Measurements from ENCODE around the gene ADCY3.

The ADCY3 gene

DNA sequence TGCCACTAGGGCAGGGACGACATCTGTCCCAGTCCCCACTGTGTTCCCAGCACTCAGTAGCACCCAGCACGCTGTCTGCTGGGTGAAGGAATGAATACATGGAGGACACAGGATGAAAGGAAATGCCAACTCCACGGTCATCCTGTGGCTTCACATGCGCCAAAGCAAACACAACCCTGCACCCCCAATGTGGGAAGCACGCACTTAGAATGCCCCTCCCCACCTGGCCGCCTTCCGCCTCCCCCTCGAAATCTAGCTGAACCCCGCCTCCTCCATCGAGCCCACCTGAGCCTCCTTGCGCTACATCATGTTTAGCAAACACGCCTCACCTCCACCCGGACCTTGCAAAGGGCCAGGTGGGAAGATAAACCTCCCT is 33.9 kb downstream of the ADCY3 start:
- no peak for TF ChIP-seq EZH2 (IDR thresholded peaks at IDR 0.05; ENCODE audit: borderline replicate concordance, low read depth, low read length, severe bottlenecking)
- TF ChIP-seq, protein P1, sequence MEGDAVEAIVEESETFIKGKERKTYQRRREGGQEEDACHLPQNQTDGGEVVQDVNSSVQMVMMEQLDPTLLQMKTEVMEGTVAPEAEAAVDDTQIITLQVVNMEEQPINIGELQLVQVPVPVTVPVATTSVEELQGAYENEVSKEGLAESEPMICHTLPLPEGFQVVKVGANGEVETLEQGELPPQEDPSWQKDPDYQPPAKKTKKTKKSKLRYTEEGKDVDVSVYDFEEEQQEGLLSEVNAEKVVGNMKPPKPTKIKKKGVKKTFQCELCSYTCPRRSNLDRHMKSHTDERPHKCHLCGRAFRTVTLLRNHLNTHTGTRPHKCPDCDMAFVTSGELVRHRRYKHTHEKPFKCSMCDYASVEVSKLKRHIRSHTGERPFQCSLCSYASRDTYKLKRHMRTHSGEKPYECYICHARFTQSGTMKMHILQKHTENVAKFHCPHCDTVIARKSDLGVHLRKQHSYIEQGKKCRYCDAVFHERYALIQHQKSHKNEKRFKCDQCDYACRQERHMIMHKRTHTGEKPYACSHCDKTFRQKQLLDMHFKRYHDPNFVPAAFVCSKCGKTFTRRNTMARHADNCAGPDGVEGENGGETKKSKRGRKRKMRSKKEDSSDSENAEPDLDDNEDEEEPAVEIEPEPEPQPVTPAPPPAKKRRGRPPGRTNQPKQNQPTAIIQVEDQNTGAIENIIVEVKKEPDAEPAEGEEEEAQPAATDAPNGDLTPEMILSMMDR (IDR thresholded peaks at IDR 0.05; ENCODE audit: borderline replicate concordance, extremely low read depth, low read length, poor library complexity, severe bottlenecking): no peak
- H4K20me1 ChIP-seq (ENCODE audit: insufficient read depth, low read length): peaks cover 16% of the 10 kb centered on the region; the same call in 1 of the 2 replicates
- peaks cover 26% of the 10 kb centered on the region; the same call in 1 of the 2 replicates for H3K36me3 ChIP-seq (ENCODE audit: insufficient read depth, low read length)
- ATAC-seq (ENCODE audit: insufficient read depth, low read depth) (no peak), DNase-seq (no peak)
- no peak overlapping the region for H3K4me3 ChIP-seq (ENCODE audit: low read depth in 1 of 2, low read length in 2 of 2)
- H3K9ac ChIP-seq (ENCODE audit: low read depth, low read length): no peak overlapping the region
- H3K9me3 ChIP-seq (ENCODE audit: insufficient read depth, low read length, severe bottlenecking): no peaks in the 10 kb centered on the region
- no peaks in the 10 kb centered on the region for H3K4me1 ChIP-seq (ENCODE audit: insufficient read depth, low read length)
- H3K27ac ChIP-seq (ENCODE audit: low read length): no peak overlapping the region
- peaks cover 24% of the 10 kb centered on the region for H3K79me2 ChIP-seq (ENCODE audit: insufficient read depth, low read length)
- no peaks in the 10 kb centered on the region for H3K27me3 ChIP-seq (ENCODE audit: insufficient read depth, low read length, poor library complexity)
- H3K4me2 ChIP-seq (ENCODE audit: insufficient read depth, low read length): no peak overlapping the region
- no peak overlapping the region for H2AFZ ChIP-seq (ENCODE audit: low read depth, low read length)

GRCh38 chr2:24885221-24886125 is 34.6 kb downstream of the ADCY3 start:
- no peak overlapping the region for H3K27ac ChIP-seq (ENCODE audit: low read length)

DNA sequence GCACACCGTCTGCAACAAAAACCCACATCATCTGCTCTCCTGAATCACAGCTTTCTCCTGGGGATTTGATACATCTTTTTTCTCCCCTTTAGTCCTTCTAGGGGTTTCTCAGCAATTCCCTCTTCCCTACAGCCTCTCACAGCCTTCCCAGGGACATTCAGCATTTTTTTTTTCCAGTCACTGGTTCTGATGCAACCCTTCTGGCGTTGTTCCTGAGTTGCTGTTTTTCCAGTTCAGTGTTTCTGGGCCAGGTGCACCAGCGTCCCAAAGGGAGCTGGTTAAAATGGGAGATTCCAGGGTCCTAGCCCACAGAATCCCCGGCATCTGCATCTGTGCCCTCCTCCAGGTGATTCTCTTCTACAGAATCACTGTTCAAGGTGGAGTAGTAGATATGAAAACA is 36.1 kb downstream of the ADCY3 start:
- Histone ChIP-seq H3K27ac (ENCODE audit: low read length) (no peak overlapping the region), H4K20me1 (ENCODE audit: insufficient read depth, low read length) (peaks cover 23% of the 10 kb centered on the region), H3K9ac (ENCODE audit: low read depth, low read length) (no peak overlapping the region), H3K4me3 (ENCODE audit: low read depth in 1 of 2, low read length in 2 of 2) (no peak overlapping the region), H3K4me2 (ENCODE audit: insufficient read depth, low read length) (no peak overlapping the region), H3K79me2 (ENCODE audit: insufficient read depth, low read length) (peaks cover 42% of the 10 kb centered on the region), H3K36me3 (ENCODE audit: insufficient read depth, low read length) (peaks cover 28% of the 10 kb centered on the region), H3K27me3 (ENCODE audit: insufficient read depth, low read length, poor library complexity) (no peaks in the 10 kb centered on the region), H3K9me3 (ENCODE audit: insufficient read depth, low read length, severe bottlenecking) (no peaks in the 10 kb centered on the region), H2AFZ (ENCODE audit: low read depth, low read length) (no peak overlapping the region), H3K4me1 (ENCODE audit: insufficient read depth, low read length) (no peaks in the 10 kb centered on the region)
- DNase-seq (no peak), ATAC-seq (ENCODE audit: insufficient read depth, low read depth) (no peak)
- TF ChIP-seq, protein P1 (IDR thresholded peaks at IDR 0.05; ENCODE audit: borderline replicate concordance, extremely low read depth, low read length, poor library complexity, severe bottlenecking): no peak
- no peak for TF ChIP-seq EZH2 (IDR thresholded peaks at IDR 0.05; ENCODE audit: borderline replicate concordance, low read depth, low read length, severe bottlenecking)

More at GRCh38 chr2:24885221-24886125, 34.6 kb downstream of the ADCY3 start:
- Histone ChIP-seq H2AFZ (ENCODE audit: low read depth, low read length) (no peak overlapping the region), H3K4me1 (ENCODE audit: insufficient read depth, low read length) (no peaks in the 10 kb centered on the region), H3K4me3 (ENCODE audit: low read depth in 1 of 2, low read length in 2 of 2) (no peak overlapping the region), H3K9me3 (ENCODE audit: insufficient read depth, low read length, severe bottlenecking) (no peaks in the 10 kb centered on the region), H3K79me2 (ENCODE audit: insufficient read depth, low read length) (peaks cover 29% of the 10 kb centered on the region), H3K36me3 (ENCODE audit: insufficient read depth, low read length) (peaks cover 28% of the 10 kb centered on the region), H3K4me2 (ENCODE audit: insufficient read depth, low read length) (no peak overlapping the region), H3K9ac (ENCODE audit: low read depth, low read length) (no peak overlapping the region), H4K20me1 (ENCODE audit: insufficient read depth, low read length) (peaks cover 17% of the 10 kb centered on the region; the same call in 1 of the 2 replicates), H3K27me3 (ENCODE audit: insufficient read depth, low read length, poor library complexity) (no peaks in the 10 kb centered on the region)
- ATAC-seq (ENCODE audit: insufficient read depth, low read depth) (no peak), DNase-seq (no peak)
- TF ChIP-seq, protein P1 (IDR thresholded peaks at IDR 0.05; ENCODE audit: borderline replicate concordance, extremely low read depth, low read length, poor library complexity, severe bottlenecking): no peak
- TF ChIP-seq EZH2 (IDR thresholded peaks at IDR 0.05; ENCODE audit: borderline replicate concordance, low read depth, low read length, severe bottlenecking): no peak

All from DND-41 (cell line).